ENCODE data around the gene CARMIL1.

DNA sequence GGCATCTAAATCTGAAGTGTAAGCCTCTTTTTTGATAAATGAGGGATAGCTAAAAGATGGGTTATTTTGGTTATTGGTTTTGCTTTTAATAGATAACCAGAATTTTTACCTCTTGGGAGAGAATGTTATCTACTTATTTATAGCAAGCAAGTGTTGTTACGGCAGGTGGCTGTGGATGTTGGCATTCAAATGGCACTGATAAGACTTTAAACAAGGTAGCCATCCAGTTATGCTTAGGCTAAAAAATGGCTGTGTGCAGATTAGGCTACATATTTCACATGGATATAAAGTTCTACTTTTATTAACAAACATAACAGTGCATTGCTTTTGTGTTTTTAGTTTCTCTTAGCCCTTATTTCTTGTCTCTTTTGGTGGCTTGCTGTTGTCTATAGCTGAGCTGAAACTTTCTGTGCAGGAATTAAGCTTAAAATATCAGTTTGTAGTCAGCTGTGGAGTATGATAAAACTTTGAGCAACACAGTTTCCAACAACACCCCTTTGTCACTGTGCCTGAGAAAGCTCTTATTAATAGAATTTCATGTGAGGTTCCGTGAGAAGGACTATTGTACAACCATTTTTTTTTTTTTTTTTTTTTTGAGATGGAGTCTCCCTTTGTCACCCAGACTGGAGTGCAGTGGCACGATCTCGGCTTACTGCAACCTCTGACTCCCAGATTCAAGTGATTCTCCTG is 28.8 kb downstream of the CARMIL1 start:
- TF ChIP-seq, protein P1, sequence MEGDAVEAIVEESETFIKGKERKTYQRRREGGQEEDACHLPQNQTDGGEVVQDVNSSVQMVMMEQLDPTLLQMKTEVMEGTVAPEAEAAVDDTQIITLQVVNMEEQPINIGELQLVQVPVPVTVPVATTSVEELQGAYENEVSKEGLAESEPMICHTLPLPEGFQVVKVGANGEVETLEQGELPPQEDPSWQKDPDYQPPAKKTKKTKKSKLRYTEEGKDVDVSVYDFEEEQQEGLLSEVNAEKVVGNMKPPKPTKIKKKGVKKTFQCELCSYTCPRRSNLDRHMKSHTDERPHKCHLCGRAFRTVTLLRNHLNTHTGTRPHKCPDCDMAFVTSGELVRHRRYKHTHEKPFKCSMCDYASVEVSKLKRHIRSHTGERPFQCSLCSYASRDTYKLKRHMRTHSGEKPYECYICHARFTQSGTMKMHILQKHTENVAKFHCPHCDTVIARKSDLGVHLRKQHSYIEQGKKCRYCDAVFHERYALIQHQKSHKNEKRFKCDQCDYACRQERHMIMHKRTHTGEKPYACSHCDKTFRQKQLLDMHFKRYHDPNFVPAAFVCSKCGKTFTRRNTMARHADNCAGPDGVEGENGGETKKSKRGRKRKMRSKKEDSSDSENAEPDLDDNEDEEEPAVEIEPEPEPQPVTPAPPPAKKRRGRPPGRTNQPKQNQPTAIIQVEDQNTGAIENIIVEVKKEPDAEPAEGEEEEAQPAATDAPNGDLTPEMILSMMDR (conservative IDR thresholded peaks at IDR 0.05 in 1 of 2, IDR thresholded peaks at IDR 0.05 in 1 of 2; ENCODE audit: extremely low read depth in 1 of 2, insufficient read depth in 1 of 2, low read depth in 1 of 2, low read length in 2 of 2), result no peak
- no peak for TF ChIP-seq EZH2 (IDR thresholded peaks at IDR 0.05; ENCODE audit: borderline replicate concordance, low read length)
